DND-41 (cell line): Measurements from ENCODE around the gene PDE4A.
"Not testable (repeated sequence)": the region's sequence is repeated elsewhere in the genome, so short reads cannot be mapped to it uniquely, and the experiment has no call there.

Source experiments
- ATAC-seq: fragments of 200-7000 bp; cut with Tn5 transposase; 3 replicates; pipeline ENCODE4 v1.9.1; 2021; ENCODE audit warnings: low read depth; ENCODE audit not compliant: insufficient read depth
- DNase-seq: peaks from one replicate; pipeline ENCODE4 v3.0.0-alpha.2; 2020
- H2AFZ ChIP-seq: 2 replicates; pipeline ENCODE4 v1.6.0; 2012; ENCODE audit warnings: low read depth, low read length
- H3K27ac ChIP-seq: 2 replicates; pipeline ENCODE4 v1.5.1; 2012; ENCODE audit warnings: low read length, inconsistent platforms
- H3K27me3 ChIP-seq: fragments of 200-600 bp; sonication (generic); 2 replicates; pipeline ENCODE4 v1.6.0; 2012; ENCODE audit warnings: low read length, mild to moderate bottlenecking, inconsistent platforms; ENCODE audit not compliant: insufficient read depth, poor library complexity
- H3K36me3 ChIP-seq: 2 replicates; pipeline ENCODE4 v1.5.1; 2012; ENCODE audit warnings: low read length, inconsistent platforms; ENCODE audit not compliant: insufficient read depth
- H3K4me1 ChIP-seq: 2 replicates; pipeline ENCODE4 v1.5.1; 2012; ENCODE audit warnings: mild to moderate bottlenecking, low read length; ENCODE audit not compliant: insufficient read depth
- H3K4me2 ChIP-seq: 2 replicates; pipeline ENCODE4 v1.6.0; 2012; ENCODE audit warnings: mild to moderate bottlenecking, moderate library complexity, low read length, inconsistent platforms; ENCODE audit not compliant: insufficient read depth
- H3K4me3 ChIP-seq, 2 experiments: fragments of 200-600 bp in 1 of 2; shearing (Covaris generic) in 1 of 2; 2 replicates each; pipeline ENCODE4 v1.5.1; 2012 to 2016; ENCODE audit warnings: inconsistent platforms in 2 of 2, low read length in 2 of 2, mild to moderate bottlenecking in 2 of 2, low read depth in 1 of 2, moderate library complexity in 1 of 2
- H3K79me2 ChIP-seq: 2 replicates; pipeline ENCODE4 v1.6.0; 2012; ENCODE audit warnings: low read length, inconsistent platforms; ENCODE audit not compliant: insufficient read depth
- H3K9ac ChIP-seq: 2 replicates; pipeline ENCODE4 v1.6.0; 2012; ENCODE audit warnings: low read depth, mild to moderate bottlenecking, inconsistent platforms, low read length, moderate library complexity
- H3K9me3 ChIP-seq: 2 replicates; pipeline ENCODE4 v1.5.1; 2012; ENCODE audit warnings: low read length, moderate library complexity, mild to moderate bottlenecking, inconsistent platforms; ENCODE audit not compliant: insufficient read depth, severe bottlenecking
- H4K20me1 ChIP-seq: 2 replicates; pipeline ENCODE4 v1.6.0; 2012; ENCODE audit warnings: low read length; ENCODE audit not compliant: insufficient read depth
- EZH2 ChIP-seq: IDR thresholded peaks from 3 replicates; pipeline ENCODE4 v1.6.1; 2012; ENCODE audit warnings: borderline replicate concordance, low read depth, mild to moderate bottlenecking, moderate library complexity, low read length, inconsistent platforms; ENCODE audit not compliant: severe bottlenecking
- TF ChIP-seq, protein P1 (sequence below): IDR thresholded peaks from 2 replicates; pipeline ENCODE4 v1.5.1; 2012; ENCODE audit warnings: borderline replicate concordance, low read length, moderate library complexity, mild to moderate bottlenecking; ENCODE audit not compliant: poor library complexity, severe bottlenecking; ENCODE audit errors: extremely low read depth

Gene PDE4A

DNA sequence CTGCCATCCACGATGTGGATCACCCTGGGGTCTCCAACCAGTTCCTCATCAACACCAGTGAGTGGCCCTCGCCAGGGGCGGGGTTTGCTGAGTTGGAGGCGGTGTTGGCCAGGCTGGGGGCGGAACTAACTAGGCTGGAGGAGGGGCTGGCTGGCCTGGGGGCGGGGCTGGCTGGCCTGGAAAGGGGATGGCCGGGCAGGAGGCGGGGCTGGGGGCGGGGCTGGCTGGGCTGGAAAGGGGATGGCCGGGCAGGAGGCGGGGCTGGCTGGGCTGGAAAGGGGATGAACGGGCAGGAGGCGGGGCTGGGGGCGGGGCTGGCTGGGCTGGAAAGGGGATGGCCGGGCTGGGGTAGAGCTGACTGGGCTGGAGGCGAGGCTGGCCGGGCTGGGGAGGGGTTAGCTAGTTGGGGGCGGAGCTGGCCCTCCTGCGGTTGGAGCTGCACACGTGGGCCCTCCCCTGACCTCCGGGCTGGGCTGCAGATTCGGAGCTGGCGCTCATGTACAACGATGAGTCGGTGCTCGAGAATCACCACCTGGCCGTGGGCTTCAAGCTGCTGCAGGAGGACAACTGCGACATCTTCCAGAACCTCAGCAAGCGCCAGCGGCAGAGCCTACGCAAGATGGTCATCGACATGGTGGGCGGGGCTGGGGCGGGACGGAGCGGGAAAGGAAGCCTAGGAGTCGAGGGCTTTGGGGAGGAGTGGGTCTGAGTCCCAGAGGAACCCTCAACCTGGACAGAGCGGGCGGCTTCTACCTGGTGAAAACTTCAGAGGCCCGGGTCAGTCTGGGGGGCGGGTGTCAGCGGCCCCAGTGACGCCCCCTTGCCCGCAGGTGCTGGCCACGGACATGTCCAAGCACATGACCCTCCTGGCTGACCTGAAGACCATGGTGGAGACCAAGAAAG, 41.0 kb downstream of the PDE4A start:
- Histone ChIP-seq H3K27me3 (no peaks in the 10 kb centered on the region), H3K27ac (no peak overlapping the region), H3K36me3 (no peaks in the 10 kb centered on the region), H3K9ac (no peak overlapping the region), H3K4me2 (no peak overlapping the region), H3K4me1 (no peaks in the 10 kb centered on the region; the same call in 1 of the 2 replicates), H3K4me3 (no peak overlapping the region), H3K79me2 (no peaks in the 10 kb centered on the region), H3K9me3 (no peaks in the 10 kb centered on the region), H4K20me1 (no peaks in the 10 kb centered on the region), H2AFZ (no peak overlapping the region; the same call in 1 of the 2 replicates)
- no peak for TF ChIP-seq EZH2
- TF ChIP-seq, protein P1, sequence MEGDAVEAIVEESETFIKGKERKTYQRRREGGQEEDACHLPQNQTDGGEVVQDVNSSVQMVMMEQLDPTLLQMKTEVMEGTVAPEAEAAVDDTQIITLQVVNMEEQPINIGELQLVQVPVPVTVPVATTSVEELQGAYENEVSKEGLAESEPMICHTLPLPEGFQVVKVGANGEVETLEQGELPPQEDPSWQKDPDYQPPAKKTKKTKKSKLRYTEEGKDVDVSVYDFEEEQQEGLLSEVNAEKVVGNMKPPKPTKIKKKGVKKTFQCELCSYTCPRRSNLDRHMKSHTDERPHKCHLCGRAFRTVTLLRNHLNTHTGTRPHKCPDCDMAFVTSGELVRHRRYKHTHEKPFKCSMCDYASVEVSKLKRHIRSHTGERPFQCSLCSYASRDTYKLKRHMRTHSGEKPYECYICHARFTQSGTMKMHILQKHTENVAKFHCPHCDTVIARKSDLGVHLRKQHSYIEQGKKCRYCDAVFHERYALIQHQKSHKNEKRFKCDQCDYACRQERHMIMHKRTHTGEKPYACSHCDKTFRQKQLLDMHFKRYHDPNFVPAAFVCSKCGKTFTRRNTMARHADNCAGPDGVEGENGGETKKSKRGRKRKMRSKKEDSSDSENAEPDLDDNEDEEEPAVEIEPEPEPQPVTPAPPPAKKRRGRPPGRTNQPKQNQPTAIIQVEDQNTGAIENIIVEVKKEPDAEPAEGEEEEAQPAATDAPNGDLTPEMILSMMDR, result no peak
- DNase-seq (peak; percentile 76), ATAC-seq (peak; percentile 84)

- H3K27me3 ChIP-seq, H3K4me3 ChIP-seq, H3K36me3 ChIP-seq, H4K20me1 ChIP-seq, H3K79me2 ChIP-seq, H3K9ac ChIP-seq, H3K27ac ChIP-seq, ATAC-seq, H3K9me3 ChIP-seq, H2AFZ ChIP-seq, DNase-seq, H3K4me1 ChIP-seq, H3K4me2 ChIP-seq: not testable (repeated sequence)
These were observed 41.7 kb downstream of the PDE4A start for GRCh38 chr19:10462042-10462441.

DNA sequence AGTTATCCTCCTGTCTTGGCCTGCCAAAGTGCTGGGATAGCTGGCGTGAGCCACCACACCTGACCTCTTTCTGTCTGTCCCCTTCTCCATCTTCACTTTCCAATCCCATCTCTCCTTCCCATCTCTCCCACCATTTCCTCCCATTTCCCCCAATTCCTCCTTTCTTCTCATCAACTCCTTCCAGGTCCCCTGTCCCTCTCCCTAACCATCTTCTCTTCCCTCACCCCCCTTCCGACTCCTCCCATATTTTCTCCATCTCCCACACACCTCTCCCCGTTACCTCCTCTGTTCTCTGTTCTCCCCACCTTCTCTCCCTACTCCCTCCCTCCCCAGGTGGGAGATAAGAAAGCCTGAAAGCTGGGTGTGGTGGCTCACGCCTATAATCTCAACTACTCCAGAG, 42.2 kb downstream of the PDE4A start:
- no peaks in the 10 kb centered on the region; the same call in 1 of the 2 replicates for H3K4me1 ChIP-seq
- H3K4me2 ChIP-seq, result no peak overlapping the region
- H2AFZ ChIP-seq, result no peak overlapping the region
- H3K27ac ChIP-seq, result no peak overlapping the region
- H3K27me3 ChIP-seq, result no peaks in the 10 kb centered on the region
- no peak overlapping the region for H3K9ac ChIP-seq
- no peak for ATAC-seq
- TF ChIP-seq, protein P1, result no peak
- no peak for TF ChIP-seq EZH2
- H4K20me1 ChIP-seq, result no peaks in the 10 kb centered on the region
- H3K36me3 ChIP-seq, result no peaks in the 10 kb centered on the region
- no peak for DNase-seq
- H3K9me3 ChIP-seq, result no peaks in the 10 kb centered on the region
- no peaks in the 10 kb centered on the region for H3K79me2 ChIP-seq
- H3K4me3 ChIP-seq, result no peak overlapping the region

GRCh38 chr19:10464456-10464855, 44.1 kb downstream of the PDE4A start:
- no peak for TF ChIP-seq EZH2
- no peaks in the 10 kb centered on the region for H3K9me3 ChIP-seq
- ATAC-seq, result no peak
- no peak overlapping the region for H2AFZ ChIP-seq
- no peak overlapping the region for H3K27ac ChIP-seq
- no peaks in the 10 kb centered on the region for H3K79me2 ChIP-seq
- no peak overlapping the region for H3K4me3 ChIP-seq
- no peak overlapping the region for H3K4me2 ChIP-seq
- no peaks in the 10 kb centered on the region for H3K36me3 ChIP-seq
- H3K4me1 ChIP-seq, result no peaks in the 10 kb centered on the region; the same call in 1 of the 2 replicates
- no peak for DNase-seq
- H3K27me3 ChIP-seq, result no peaks in the 10 kb centered on the region
- H3K9ac ChIP-seq, result no peak overlapping the region
- no peaks in the 10 kb centered on the region for H4K20me1 ChIP-seq
